Skeletal muscle satellite cell (primary cell): ENCODE measurements around the gene SLC25A18. TPM values are rescaled to one million over a fixed set of nuclear protein-coding genes. Genes with fewer than 3 reads are reported as not detected.
"Not testable (repeated sequence)": the region's sequence is repeated elsewhere in the genome, so short reads cannot be mapped to it uniquely, and the experiment has no call there.

ENCODE experiments used
- H3K27me3 ChIP-seq: 2 replicates; pipeline ENCODE4 v1.7.0; 2013; ENCODE audit warnings: low read length; ENCODE audit not compliant: control insufficient read depth, insufficient read depth
- H3K36me3 ChIP-seq: 2 replicates; pipeline ENCODE4 v1.7.0; 2013; ENCODE audit warnings: mild to moderate bottlenecking, control low read depth, low read length; ENCODE audit not compliant: insufficient read depth
- H3K4me1 ChIP-seq: 2 replicates; pipeline ENCODE4 v1.7.0; 2013; ENCODE audit warnings: low read length; ENCODE audit not compliant: control insufficient read depth, insufficient read depth
- H3K4me2 ChIP-seq: 2 replicates; pipeline ENCODE4 v1.7.0; 2013; ENCODE audit warnings: mild to moderate bottlenecking, low read length
- H3K4me3 ChIP-seq: 2 replicates; pipeline ENCODE4 v1.7.0; 2013; ENCODE audit warnings: low read length
- H3K9ac ChIP-seq: 2 replicates; pipeline ENCODE4 v1.7.0; 2013; ENCODE audit warnings: mild to moderate bottlenecking, low read depth, low read length, moderate library complexity
- H3K9me3 ChIP-seq: replicated peaks from 2 replicates; pipeline ENCODE4 v1.7.0; 2013; ENCODE audit warnings: mild to moderate bottlenecking, control low read depth, low read length
- total RNA-seq: library from RNA; depleted of rRNA; stranded (reverse); fragments of >200 nt; gene quantifications from 2 replicates; pipeline ENCODE4 v1.2.3, GENCODE V29; 2012; rRNA removed

Gene SLC25A18, protein sequence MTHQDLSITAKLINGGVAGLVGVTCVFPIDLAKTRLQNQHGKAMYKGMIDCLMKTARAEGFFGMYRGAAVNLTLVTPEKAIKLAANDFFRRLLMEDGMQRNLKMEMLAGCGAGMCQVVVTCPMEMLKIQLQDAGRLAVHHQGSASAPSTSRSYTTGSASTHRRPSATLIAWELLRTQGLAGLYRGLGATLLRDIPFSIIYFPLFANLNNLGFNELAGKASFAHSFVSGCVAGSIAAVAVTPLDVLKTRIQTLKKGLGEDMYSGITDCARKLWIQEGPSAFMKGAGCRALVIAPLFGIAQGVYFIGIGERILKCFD
- not detected in 2 replicates for total RNA-seq

- Histone ChIP-seq H3K4me1 (peaks cover 5% of the 10 kb centered on the region), H3K9me3 (no peaks in the 10 kb centered on the region), H3K4me3 (no peak within 1 kb of the TSS)
These were observed at the start of gene SLC25A18 for GRCh38 chr22:17562906-17563870. TSS of gene SLC25A18 (plus strand) at chr22:17563498. CDS start at chr22:17579945, 16,447 bp downstream.

GRCh38 chr22:17513612-17514011 lies 49.7 kb upstream of the SLC25A18 start:
- H3K9ac ChIP-seq, result no peak overlapping the region
- H3K9me3 ChIP-seq, result no peaks in the 10 kb centered on the region
- H3K36me3 ChIP-seq, result no peaks in the 10 kb centered on the region
- no peaks in the 10 kb centered on the region for H3K4me1 ChIP-seq
- H3K27me3 ChIP-seq, result peaks cover 23% of the 10 kb centered on the region
- H3K4me2 ChIP-seq, result no peak overlapping the region
- H3K4me3 ChIP-seq, result no peak overlapping the region

More at GRCh38 chr22:17562906-17563870, at the start of gene SLC25A18:
- Histone ChIP-seq H3K9ac (no peak within 1 kb of the TSS), H3K4me2 (peak within 1 kb of the TSS; percentile 8), H3K36me3 (no peaks in the 10 kb centered on the region), H3K27me3 (peaks cover 24% of the 10 kb centered on the region)

GRCh38 chr22:17514084-17514483 lies 49.2 kb upstream of the SLC25A18 start:
- Histone ChIP-seq H3K9me3 (no peaks in the 10 kb centered on the region), H3K27me3 (peaks cover 24% of the 10 kb centered on the region), H3K4me3 (no peak overlapping the region), H3K4me2 (no peak overlapping the region), H3K9ac (no peak overlapping the region), H3K36me3 (no peaks in the 10 kb centered on the region), H3K4me1 (no peaks in the 10 kb centered on the region)

- Histone ChIP-seq H3K9ac (no peak overlapping the region), H3K9me3 (no peaks in the 10 kb centered on the region), H3K36me3 (no peaks in the 10 kb centered on the region), H3K4me2 (no peak overlapping the region), H3K4me1 (no peaks in the 10 kb centered on the region), H3K4me3 (no peak overlapping the region), H3K27me3 (peaks cover 15% of the 10 kb centered on the region)
These were observed 44.9 kb upstream of the SLC25A18 start for GRCh38 chr22:17518406-17518805.

DNA sequence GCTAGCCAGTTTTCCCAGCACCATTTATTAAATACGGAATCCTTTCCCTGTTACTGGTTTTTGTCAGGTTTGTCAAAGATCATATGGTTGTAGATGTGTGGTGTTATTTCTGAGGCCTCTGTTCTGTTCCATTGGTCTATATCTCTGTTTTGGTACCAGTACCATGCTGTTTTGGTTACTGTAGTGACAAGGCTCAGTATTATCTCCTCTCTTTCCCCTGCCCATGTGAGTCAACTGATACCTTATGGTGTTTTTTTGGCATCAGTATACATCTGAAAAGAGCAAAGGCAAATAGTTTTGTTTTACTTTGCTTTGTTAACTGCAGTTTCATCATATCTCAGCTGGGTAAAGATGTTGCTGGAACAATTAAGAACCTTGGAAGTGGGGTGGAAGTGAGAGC lies 41.3 kb upstream of the SLC25A18 start:
- H3K4me1 ChIP-seq, H3K9ac ChIP-seq, H3K36me3 ChIP-seq, H3K27me3 ChIP-seq, H3K9me3 ChIP-seq, H3K4me3 ChIP-seq, H3K4me2 ChIP-seq: not testable (repeated sequence)

DNA sequence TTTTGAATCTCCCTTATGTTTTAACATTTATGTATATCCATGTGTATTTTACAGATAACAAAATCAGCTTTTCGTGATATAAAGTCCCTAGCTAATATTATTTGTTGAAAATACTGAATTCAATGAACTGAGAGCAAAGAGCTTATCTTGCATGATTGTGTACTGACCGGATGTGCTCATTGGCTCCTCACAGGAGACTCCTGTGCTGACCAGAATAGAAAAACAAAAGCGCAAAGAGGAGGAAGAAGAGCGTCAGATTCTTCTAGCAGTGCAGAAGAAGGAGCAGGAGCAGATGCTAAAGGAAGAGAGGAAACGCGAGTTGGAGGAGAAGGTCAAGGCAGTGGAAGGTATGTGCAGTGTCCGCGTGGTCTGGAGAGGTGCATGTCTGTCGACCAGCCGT lies 39.4 kb upstream of the SLC25A18 start:
- Histone ChIP-seq H3K36me3 (no peaks in the 10 kb centered on the region), H3K4me1 (no peaks in the 10 kb centered on the region), H3K9ac (no peak overlapping the region), H3K9me3 (no peaks in the 10 kb centered on the region), H3K4me2 (no peak overlapping the region), H3K27me3 (peaks cover 2% of the 10 kb centered on the region), H3K4me3 (no peak overlapping the region)

- no peak overlapping the region for H3K4me2 ChIP-seq
- H3K4me1 ChIP-seq, result no peaks in the 10 kb centered on the region
- H3K36me3 ChIP-seq, result no peaks in the 10 kb centered on the region
- H3K4me3 ChIP-seq, result no peak overlapping the region
- H3K9me3 ChIP-seq, result no peaks in the 10 kb centered on the region
- no peak overlapping the region for H3K9ac ChIP-seq
- H3K27me3 ChIP-seq, result peaks cover 13% of the 10 kb centered on the region
These were observed 27.0 kb upstream of the SLC25A18 start for GRCh38 chr22:17536269-17536668.

- Histone ChIP-seq H3K9me3 (no peaks in the 10 kb centered on the region), H3K36me3 (no peaks in the 10 kb centered on the region), H3K4me2 (no peak overlapping the region), H3K4me3 (no peak overlapping the region), H3K27me3 (peaks cover 13% of the 10 kb centered on the region), H3K4me1 (no peaks in the 10 kb centered on the region), H3K9ac (no peak overlapping the region)
These were observed 26.1 kb upstream of the SLC25A18 start for GRCh38 chr22:17537155-17537554.

DNA sequence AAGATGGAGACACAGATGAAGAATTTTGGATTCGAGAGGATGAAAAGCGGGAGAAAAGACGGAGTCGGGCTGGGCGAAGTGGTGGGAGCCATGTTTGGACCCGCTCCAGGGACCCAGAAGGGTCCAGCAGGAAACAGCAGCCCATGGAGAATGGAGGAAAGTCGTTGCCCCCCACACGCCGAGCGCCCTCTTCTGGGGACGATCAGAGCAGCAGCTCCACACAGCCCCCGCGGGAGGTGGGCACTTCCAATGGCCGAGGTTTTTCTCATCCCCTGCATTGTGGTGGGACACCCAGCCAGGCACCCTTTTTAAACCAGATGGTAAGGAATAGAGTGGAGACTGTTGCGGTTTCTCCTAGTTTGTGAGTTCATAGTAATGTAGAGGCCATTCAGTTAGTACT lies 22.8 kb upstream of the SLC25A18 start:
- no peak overlapping the region for H3K4me2 ChIP-seq
- H3K27me3 ChIP-seq, result peaks cover 13% of the 10 kb centered on the region
- H3K9ac ChIP-seq, result no peak overlapping the region
- no peaks in the 10 kb centered on the region for H3K4me1 ChIP-seq
- H3K4me3 ChIP-seq, result no peak overlapping the region
- no peaks in the 10 kb centered on the region for H3K36me3 ChIP-seq
- no peaks in the 10 kb centered on the region for H3K9me3 ChIP-seq

- H3K4me2 ChIP-seq, result no peak overlapping the region
- H3K9ac ChIP-seq, result no peak overlapping the region
- H3K4me1 ChIP-seq, result no peaks in the 10 kb centered on the region
- no peak overlapping the region for H3K4me3 ChIP-seq
- peaks cover 10% of the 10 kb centered on the region for H3K27me3 ChIP-seq
- no peaks in the 10 kb centered on the region for H3K9me3 ChIP-seq
- H3K36me3 ChIP-seq, result no peaks in the 10 kb centered on the region
These were observed 21.8 kb upstream of the SLC25A18 start for GRCh38 chr22:17541476-17541875.

DNA sequence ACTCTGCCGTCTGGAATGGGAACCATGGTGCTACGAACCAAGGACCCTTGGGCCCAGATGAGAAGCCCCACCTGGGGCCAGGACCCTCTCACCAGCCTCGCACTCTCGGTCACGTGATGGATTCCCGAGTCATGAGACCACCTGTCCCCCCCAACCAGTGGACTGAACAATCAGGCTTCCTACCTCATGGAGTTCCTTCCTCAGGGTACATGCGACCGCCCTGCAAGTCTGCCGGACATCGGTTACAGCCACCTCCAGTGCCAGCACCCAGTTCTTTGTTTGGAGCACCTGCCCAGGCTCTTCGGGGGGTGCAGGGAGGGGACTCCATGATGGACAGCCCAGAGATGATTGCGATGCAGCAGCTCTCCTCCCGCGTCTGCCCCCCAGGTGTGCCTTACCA lies 20.8 kb upstream of the SLC25A18 start:
- Histone ChIP-seq H3K9ac (no peak overlapping the region), H3K9me3 (no peaks in the 10 kb centered on the region), H3K27me3 (peaks cover 10% of the 10 kb centered on the region), H3K4me3 (no peak overlapping the region), H3K4me2 (no peak overlapping the region), H3K36me3 (no peaks in the 10 kb centered on the region), H3K4me1 (no peaks in the 10 kb centered on the region)
